PC-9 (cell line): ENCODE measurements around the gene ELOVL7. TPM values are rescaled to one million over a fixed set of nuclear protein-coding genes. Genes with fewer than 3 reads are reported as not detected.

ENCODE experiments used
- BruUV-seq: library from RNA; stranded (reverse); fragments of 400-500 nt; replicated peaks from 2 replicates; lab custom pipeline; 2021; lab: Mats Ljungman, UMichigan
- CTCF ChIA-PET: fragments of 300-600 bp; sonication (Branson Sonifier 250); formaldehyde crosslinking; loops from one replicate; lab custom pipeline; 2022; ENCODE audit warnings: antibody characterized with exemption; lab: Charles Lee
- POLR2A ChIA-PET: fragments of 300-600 bp; sonication (Branson Sonifier 250); formaldehyde crosslinking; loops from one replicate; lab custom pipeline; 2022; ENCODE audit warnings: antibody characterized with exemption; ENCODE audit not compliant: unreplicated experiment; lab: Charles Lee
- DNase-seq, 2 experiments: peaks; one replicate each; pipeline versions ENCODE4 v3.0.0 to v3.0.0-alpha.2; 2015 to 2022; ENCODE audit warnings: mixed read lengths in 1 of 2
- H2AFZ ChIP-seq: fragments of 200-600 bp; sonication (generic); 2 replicates; pipeline ENCODE4 v1.8.1; 2017; ENCODE audit warnings: antibody characterized with exemption
- H3F3A ChIP-seq: fragments of 200-600 bp; sonication (generic); 2 replicates; pipeline ENCODE4 v1.8.1; 2017; ENCODE audit warnings: antibody characterized with exemption, mild to moderate bottlenecking, low read depth; ENCODE audit not compliant: insufficient read depth
- H3K27ac ChIP-seq: fragments of 200-600 bp; sonication (generic); 2 replicates; pipeline ENCODE4 v1.6.1; 2016; ENCODE audit warnings: mixed run types
- H3K27me3 ChIP-seq: fragments of 200-600 bp; sonication (generic); 2 replicates; pipeline ENCODE4 v1.6.1; 2016; ENCODE audit warnings: low read depth, mixed run types; ENCODE audit not compliant: insufficient read depth
- H3K36me3 ChIP-seq: fragments of 200-600 bp; sonication (generic); 2 replicates; pipeline ENCODE4 v1.6.1; 2016; ENCODE audit warnings: low read depth, mixed run types
- H3K4me1 ChIP-seq: fragments of 200-600 bp; sonication (generic); replicated peaks from 2 replicates; pipeline ENCODE4 v1.6.1; 2016; ENCODE audit warnings: mixed run types; ENCODE audit not compliant: insufficient read depth
- H3K4me2 ChIP-seq: fragments of 200-600 bp; sonication (generic); 2 replicates; pipeline ENCODE4 v1.6.1; 2017; ENCODE audit warnings: mixed run types
- H3K4me3 ChIP-seq: fragments of 200-600 bp; sonication (generic); 2 replicates; pipeline ENCODE4 v1.6.1; 2016; ENCODE audit warnings: mixed run types
- H3K79me2 ChIP-seq: fragments of 200-600 bp; sonication (generic); 2 replicates; pipeline ENCODE4 v1.6.1; 2017; ENCODE audit warnings: low read depth, mixed run types
- H3K9me2 ChIP-seq: fragments of 200-600 bp; sonication (generic); 2 replicates; pipeline ENCODE4 v1.8.1; 2017; ENCODE audit warnings: mild to moderate bottlenecking; ENCODE audit not compliant: insufficient read depth
- H3K9me3 ChIP-seq: fragments of 200-600 bp; sonication (generic); 2 replicates; pipeline ENCODE4 v1.8.1; 2016; ENCODE audit warnings: low read depth; ENCODE audit not compliant: insufficient read depth
- H4K20me1 ChIP-seq: fragments of 200-600 bp; sonication (generic); 2 replicates; pipeline ENCODE4 v1.8.1; 2017; ENCODE audit not compliant: insufficient read depth
- CTCF ChIP-seq: fragments of 200-600 bp; sonication (generic); conservative IDR thresholded peaks from 2 replicates; pipeline ENCODE4 v1.6.1; 2017; ENCODE audit warnings: mixed run types, antibody characterized with exemption, mild to moderate bottlenecking, moderate library complexity
- EZH2 ChIP-seq: fragments of 200-600 bp; sonication (generic); IDR thresholded peaks from 2 replicates; pipeline ENCODE4 v1.8.0; 2017; ENCODE audit warnings: antibody characterized with exemption, low read depth
- intact Hi-C: fragments of 100-400 bp; cut with micrococcal nuclease; formaldehyde crosslinking; loops from one replicate; pipeline ENCODE4 v1.10.0; 2022; ENCODE audit not compliant: unreplicated experiment
- total RNA-seq: library from RNA; stranded (reverse); gene quantifications from 2 replicates; pipeline ENCODE4 v1.2.3, GENCODE V29; 2021

Gene ELOVL7
- total RNA-seq, 1 experiment from 2014 or later = 24.3 TPM

DNA sequence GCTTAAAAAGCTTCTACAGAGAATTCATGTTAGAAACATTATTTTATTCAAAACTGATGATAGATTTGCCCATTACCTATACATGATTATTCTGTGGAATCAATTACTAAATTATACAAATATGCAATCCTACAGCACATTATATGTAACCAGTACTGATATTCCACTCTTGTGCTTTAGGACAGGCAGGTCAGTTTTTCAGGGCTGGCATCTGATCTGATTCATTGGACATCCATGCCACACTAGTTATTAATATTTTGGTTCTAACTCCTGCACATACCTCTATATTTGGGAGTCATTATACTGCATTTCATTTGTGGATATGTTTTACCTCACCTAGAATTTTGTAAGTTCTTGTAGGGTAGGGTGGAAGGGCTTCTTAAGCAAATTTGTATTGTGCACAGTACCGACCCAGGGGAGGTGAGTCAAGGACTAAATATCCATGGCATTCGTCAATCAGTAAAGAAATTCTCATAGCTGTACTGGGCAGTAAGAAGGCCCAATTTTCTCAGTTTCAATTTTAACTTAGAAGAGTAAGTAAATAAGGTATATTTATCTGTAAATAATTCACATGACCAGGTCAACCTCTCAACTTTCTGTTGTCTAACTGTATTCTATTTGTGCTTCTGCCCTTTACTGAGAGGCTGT lies 33.5 kb downstream of the ELOVL7 start:
- CTCF ChIA-PET = interaction anchor here (0.6 kb wide), 1 partner anchor 709 kb away, joined by 3 read pairs; no protein-coding TSS in a partner anchor
- no peak for TF ChIP-seq CTCF
- no peak for TF ChIP-seq EZH2
- no peaks in the 10 kb centered on the region for H3K36me3 ChIP-seq
- no TSS peak for BruUV-seq
- intact Hi-C loops = no loop called here
- peaks cover 40% of the 10 kb centered on the region for H3K4me1 ChIP-seq
- no peaks in the 10 kb centered on the region for H3K27me3 ChIP-seq
- H3K9me3 ChIP-seq = no peaks in the 10 kb centered on the region
- H4K20me1 ChIP-seq = no peaks in the 10 kb centered on the region
- no peak overlapping the region for H3K4me3 ChIP-seq
- no peaks in the 10 kb centered on the region for H3K79me2 ChIP-seq
- POLR2A ChIA-PET = interaction anchor here (0.6 to 0.7 kb wide), 2 partner anchors 16 to 134 kb away, joined by 3 read pairs; partner anchors contain the start of gene ERCC8
- H2AFZ ChIP-seq = no peak overlapping the region
- H3K4me2 ChIP-seq = peak overlapping the region; percentile 62
- peak; percentile 17 to 82 for DNase-seq
- H3K27ac ChIP-seq = peak overlapping the region; percentile 62
- H3F3A ChIP-seq = peaks cover 8% of the 10 kb centered on the region; the same call in 1 of the 2 replicates
- H3K9me2 ChIP-seq = no peaks in the 10 kb centered on the region; the same call in 1 of the 2 replicates

- POLR2A ChIA-PET = no interaction called here
- BruUV-seq = no TSS peak
- Histone ChIP-seq H3F3A (peaks cover 8% of the 10 kb centered on the region; the same call in 1 of the 2 replicates), H3K9me2 (no peaks in the 10 kb centered on the region; the same call in 1 of the 2 replicates), H3K4me2 (peak overlapping the region; percentile 62), H3K27me3 (no peaks in the 10 kb centered on the region), H2AFZ (no peak overlapping the region), H4K20me1 (no peaks in the 10 kb centered on the region), H3K79me2 (no peaks in the 10 kb centered on the region), H3K4me3 (no peak overlapping the region), H3K27ac (peak overlapping the region; percentile 62), H3K36me3 (no peaks in the 10 kb centered on the region), H3K9me3 (no peaks in the 10 kb centered on the region), H3K4me1 (peaks cover 40% of the 10 kb centered on the region)
- intact Hi-C loops = no loop called here
- CTCF ChIA-PET = no interaction called here
- peak in 1 of 2 experiments; percentile 10 for DNase-seq
- no peak for TF ChIP-seq CTCF
- no peak for TF ChIP-seq EZH2
Observed at GRCh38 chr5:60809891-60810425, 34.1 kb downstream of the ELOVL7 start.

- ChIA-PET CTCF (no interaction called here), POLR2A (no interaction called here)
- Histone ChIP-seq H3K36me3 (no peaks in the 10 kb centered on the region), H3K79me2 (no peaks in the 10 kb centered on the region), H3K9me2 (no peaks in the 10 kb centered on the region; the same call in 1 of the 2 replicates), H3K4me2 (no peak overlapping the region), H3K27me3 (no peaks in the 10 kb centered on the region), H4K20me1 (no peaks in the 10 kb centered on the region), H3K4me1 (peaks cover 25% of the 10 kb centered on the region), H3F3A (peaks cover 8% of the 10 kb centered on the region; the same call in 1 of the 2 replicates), H3K27ac (no peak overlapping the region), H3K9me3 (no peaks in the 10 kb centered on the region), H2AFZ (no peak overlapping the region), H3K4me3 (no peak overlapping the region)
- intact Hi-C loops = no loop called here
- DNase-seq = no peak
- no TSS peak for BruUV-seq
- TF ChIP-seq CTCF (no peak), EZH2 (no peak)
Observed at GRCh38 chr5:60806591-60807243, 37.4 kb downstream of the ELOVL7 start.
